Ishikawa (cell line): ENCODE data around the gene RAPGEF2.

Experiments
- EP300 ChIP-seq: IDR thresholded peaks from 2 replicates; pipeline ENCODE4 v1.6.1; 2012; ENCODE audit warnings: borderline replicate concordance
- MAX ChIP-seq: IDR thresholded peaks from 2 replicates; pipeline ENCODE4 v1.6.1; 2012
- REST ChIP-seq: IDR thresholded peaks from 2 replicates; pipeline ENCODE4 v1.6.1; 2012; ENCODE audit warnings: low read depth, mild to moderate bottlenecking
- TAF1 ChIP-seq: IDR thresholded peaks from 2 replicates; pipeline ENCODE4 v1.6.1; 2012; ENCODE audit warnings: low read depth, mild to moderate bottlenecking
- TCF12 ChIP-seq: IDR thresholded peaks from 2 replicates; pipeline ENCODE4 v1.6.1; 2012; ENCODE audit warnings: low read depth
- YY1 ChIP-seq: IDR thresholded peaks from 2 replicates; pipeline ENCODE4 v1.6.1; 2012; ENCODE audit warnings: low read depth

DNA sequence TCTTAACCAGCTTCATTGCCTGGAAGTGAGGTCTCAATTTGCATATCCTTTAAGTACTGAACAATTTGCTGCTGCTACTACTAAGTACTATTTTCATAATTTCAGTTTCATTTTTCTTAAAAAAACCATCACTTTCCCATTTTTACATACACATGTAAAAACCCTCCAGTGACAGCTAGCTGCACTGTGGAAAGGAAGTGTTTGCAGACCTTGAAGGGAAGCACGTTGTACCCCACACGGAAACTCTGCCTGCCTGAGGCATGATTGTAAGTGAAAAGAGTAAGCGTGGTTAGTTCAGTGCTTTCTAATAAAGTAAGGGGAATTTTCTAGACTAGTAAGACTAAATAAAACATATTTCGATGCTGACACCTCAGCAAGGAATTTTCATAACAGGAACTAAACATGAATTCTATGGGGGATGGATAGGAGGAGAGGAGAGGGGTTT is 103.6 kb downstream of the RAPGEF2 start:
- TF ChIP-seq EP300: no peak
- no peak for TF ChIP-seq YY1
- no peak for TF ChIP-seq MAX
- no peak for TF ChIP-seq TCF12
- no peak for TF ChIP-seq REST
- TF ChIP-seq TAF1: no peak
